Measurements from ENCODE around the gene RUNX1. TPM values are rescaled to one million over a fixed set of nuclear protein-coding genes. Genes with fewer than 3 reads are reported as not detected.

RUNX1 gene
- total RNA-seq, 1 experiment from 2014 or later: 0.52 TPM

- TF ChIP-seq EZH2 (IDR thresholded peaks at IDR 0.05; ENCODE audit: borderline replicate concordance, low read depth, low read length, poor library complexity, severe bottlenecking): no peak
- TF ChIP-seq, protein P1, sequence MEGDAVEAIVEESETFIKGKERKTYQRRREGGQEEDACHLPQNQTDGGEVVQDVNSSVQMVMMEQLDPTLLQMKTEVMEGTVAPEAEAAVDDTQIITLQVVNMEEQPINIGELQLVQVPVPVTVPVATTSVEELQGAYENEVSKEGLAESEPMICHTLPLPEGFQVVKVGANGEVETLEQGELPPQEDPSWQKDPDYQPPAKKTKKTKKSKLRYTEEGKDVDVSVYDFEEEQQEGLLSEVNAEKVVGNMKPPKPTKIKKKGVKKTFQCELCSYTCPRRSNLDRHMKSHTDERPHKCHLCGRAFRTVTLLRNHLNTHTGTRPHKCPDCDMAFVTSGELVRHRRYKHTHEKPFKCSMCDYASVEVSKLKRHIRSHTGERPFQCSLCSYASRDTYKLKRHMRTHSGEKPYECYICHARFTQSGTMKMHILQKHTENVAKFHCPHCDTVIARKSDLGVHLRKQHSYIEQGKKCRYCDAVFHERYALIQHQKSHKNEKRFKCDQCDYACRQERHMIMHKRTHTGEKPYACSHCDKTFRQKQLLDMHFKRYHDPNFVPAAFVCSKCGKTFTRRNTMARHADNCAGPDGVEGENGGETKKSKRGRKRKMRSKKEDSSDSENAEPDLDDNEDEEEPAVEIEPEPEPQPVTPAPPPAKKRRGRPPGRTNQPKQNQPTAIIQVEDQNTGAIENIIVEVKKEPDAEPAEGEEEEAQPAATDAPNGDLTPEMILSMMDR (conservative IDR thresholded peaks at IDR 0.05; ENCODE audit: low read depth, low read length): no peak
- Histone ChIP-seq H3K4me3 (ENCODE audit: low read depth, low read length, poor library complexity, severe bottlenecking) (no peak overlapping the region), H3K9me3 (ENCODE audit: low read depth, low read length, poor library complexity, severe bottlenecking) (no peaks in the 10 kb centered on the region), H3K27ac (ENCODE audit: low read depth, low read length, poor library complexity, severe bottlenecking) (no peak overlapping the region), H3K27me3 (replicated peaks; ENCODE audit: insufficient read depth, low read depth, low read length, poor library complexity) (peaks cover 7% of the 10 kb centered on the region), H3K36me3 (ENCODE audit: insufficient read depth, low read length, poor library complexity, severe bottlenecking) (no peaks in the 10 kb centered on the region), H3K4me1 (ENCODE audit: insufficient read depth, low read length, poor library complexity, severe bottlenecking) (no peaks in the 10 kb centered on the region)
- ChIA-PET POLR2A (ENCODE audit: low non-redundant PET) (no interaction called here), CTCF (no interaction called here)
- no TSS peak for BruUV-seq (replicated peaks)
- DNase-seq (ENCODE audit: low spot score): no peak
- intact Hi-C loops (cut with micrococcal nuclease; ENCODE audit: unreplicated experiment): no loop called here
These were observed 248.1 kb downstream of the RUNX1 start for GRCh38 chr21:34800797-34801518.

DNA sequence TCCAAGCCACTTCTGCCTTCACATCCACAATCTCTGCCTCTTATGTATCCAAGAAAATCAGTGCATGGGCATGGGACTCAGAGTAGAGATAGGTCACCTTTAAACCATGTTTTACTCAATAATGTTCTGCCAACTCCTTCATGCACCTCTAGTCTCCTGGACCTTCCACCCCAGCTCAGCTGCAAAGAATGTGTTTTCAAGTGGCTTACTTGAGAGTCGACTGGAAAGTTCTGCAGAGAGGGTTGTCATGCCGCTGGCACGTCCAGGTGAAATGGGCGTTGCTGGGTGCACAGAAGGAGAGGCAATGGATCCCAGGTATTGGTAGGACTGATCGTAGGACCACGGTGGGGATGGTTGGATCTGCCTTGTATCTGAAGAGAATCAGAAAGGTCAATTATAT is 250.0 kb downstream of the RUNX1 start:
- intact Hi-C loops (cut with micrococcal nuclease; ENCODE audit: unreplicated experiment): no loop called here
- no peak for TF ChIP-seq EZH2 (IDR thresholded peaks at IDR 0.05; ENCODE audit: borderline replicate concordance, low read depth, low read length, poor library complexity, severe bottlenecking)
- TF ChIP-seq, protein P1 (conservative IDR thresholded peaks at IDR 0.05; ENCODE audit: low read depth, low read length): no peak
- H3K9me3 ChIP-seq (ENCODE audit: low read depth, low read length, poor library complexity, severe bottlenecking): no peaks in the 10 kb centered on the region
- no peak overlapping the region for H3K27ac ChIP-seq (ENCODE audit: low read depth, low read length, poor library complexity, severe bottlenecking)
- ChIA-PET CTCF (no interaction called here), POLR2A (ENCODE audit: low non-redundant PET) (no interaction called here)
- no peak for DNase-seq (ENCODE audit: low spot score)
- H3K27me3 ChIP-seq (replicated peaks; ENCODE audit: insufficient read depth, low read depth, low read length, poor library complexity): peaks cover 7% of the 10 kb centered on the region
- H3K4me1 ChIP-seq (ENCODE audit: insufficient read depth, low read length, poor library complexity, severe bottlenecking): no peaks in the 10 kb centered on the region
- no TSS peak for BruUV-seq (replicated peaks)
- no peak overlapping the region for H3K4me3 ChIP-seq (ENCODE audit: low read depth, low read length, poor library complexity, severe bottlenecking)
- no peaks in the 10 kb centered on the region for H3K36me3 ChIP-seq (ENCODE audit: insufficient read depth, low read length, poor library complexity, severe bottlenecking)

DNA sequence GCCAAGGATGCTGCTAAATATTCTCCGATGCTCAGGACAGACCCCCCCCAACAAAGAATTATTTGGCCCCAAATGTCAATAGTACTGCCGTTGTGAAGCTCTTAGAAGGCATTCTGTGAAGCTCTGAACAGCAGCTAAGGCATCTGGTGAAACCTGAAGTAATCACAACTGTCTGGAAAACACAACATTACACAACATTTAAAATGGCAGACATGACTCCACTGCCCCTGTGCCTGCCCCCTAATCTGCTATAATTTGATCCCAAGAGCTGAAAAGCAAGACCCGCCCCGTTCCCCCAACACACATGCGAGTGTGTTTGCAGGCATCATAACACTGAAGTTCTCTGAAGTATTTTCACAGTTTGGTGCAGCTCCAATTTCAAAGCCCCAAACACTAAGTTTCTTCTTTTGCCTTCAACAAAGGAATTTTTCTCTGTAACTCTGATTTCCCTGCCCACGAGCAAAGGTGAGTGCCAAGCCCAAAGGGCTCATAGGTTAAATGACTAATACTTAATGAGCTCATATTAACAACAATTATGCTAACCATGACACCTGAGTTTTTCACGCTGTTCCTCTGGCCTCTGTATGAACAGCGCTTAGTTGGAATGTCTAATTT is 251.1 kb downstream of the RUNX1 start:
- intact Hi-C loops (cut with micrococcal nuclease; ENCODE audit: unreplicated experiment): no loop called here
- TF ChIP-seq, protein P1 (conservative IDR thresholded peaks at IDR 0.05; ENCODE audit: low read depth, low read length): no peak
- TF ChIP-seq EZH2 (IDR thresholded peaks at IDR 0.05; ENCODE audit: borderline replicate concordance, low read depth, low read length, poor library complexity, severe bottlenecking): no peak
- no peaks in the 10 kb centered on the region for H3K4me1 ChIP-seq (ENCODE audit: insufficient read depth, low read length, poor library complexity, severe bottlenecking)
- POLR2A ChIA-PET (ENCODE audit: low non-redundant PET): no interaction called here
- H3K27me3 ChIP-seq (replicated peaks; ENCODE audit: insufficient read depth, low read depth, low read length, poor library complexity): peaks cover 7% of the 10 kb centered on the region
- CTCF ChIA-PET: interaction anchor here (1.4 kb wide), 1 partner anchor 52 kb away, joined by 3 read pairs; no protein-coding TSS in a partner anchor
- H3K27ac ChIP-seq (ENCODE audit: low read depth, low read length, poor library complexity, severe bottlenecking): no peak overlapping the region
- H3K9me3 ChIP-seq (ENCODE audit: low read depth, low read length, poor library complexity, severe bottlenecking): no peaks in the 10 kb centered on the region
- no peaks in the 10 kb centered on the region for H3K36me3 ChIP-seq (ENCODE audit: insufficient read depth, low read length, poor library complexity, severe bottlenecking)
- BruUV-seq (replicated peaks): no TSS peak
- DNase-seq (ENCODE audit: low spot score): no peak
- H3K4me3 ChIP-seq (ENCODE audit: low read depth, low read length, poor library complexity, severe bottlenecking): no peak overlapping the region

All from A673 (cell line).